Measurements from ENCODE around the gene NRG4.
"Not testable (repeated sequence)": the region's sequence is repeated elsewhere in the genome, so short reads cannot be mapped to it uniquely, and the experiment has no call there.

The NRG4 gene

DNA sequence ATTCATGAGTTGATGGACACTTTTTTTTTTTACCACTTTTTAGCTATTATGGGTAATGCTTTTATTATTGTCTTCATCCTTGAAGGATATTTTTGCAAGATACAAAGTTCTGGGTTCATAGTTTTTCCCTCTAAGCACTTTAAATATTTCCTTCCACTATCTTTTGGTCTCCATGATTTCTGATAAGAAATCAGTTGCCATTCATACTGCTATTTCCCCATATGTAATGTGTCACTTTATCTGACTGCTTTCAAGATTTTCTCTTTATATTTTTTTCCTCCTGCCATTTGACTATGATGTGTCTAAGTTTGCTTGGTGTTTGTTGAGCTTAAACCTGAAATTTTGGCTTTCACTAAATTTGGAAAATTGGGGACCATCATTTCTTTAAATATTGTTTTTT, 19.3 kb downstream of the NRG4 start:
- DNase-seq, result no peak

GRCh38 chr15:75989875-75990274, 22.3 kb downstream of the NRG4 start:
- no peak for DNase-seq

- no peak for DNase-seq
These were observed 23.2 kb downstream of the NRG4 start for GRCh38 chr15:75989045-75989444.

GRCh38 chr15:75985971-75986370, 26.3 kb downstream of the NRG4 start:
- no peak for DNase-seq

- not testable (repeated sequence) for DNase-seq
These were observed 27.5 kb downstream of the NRG4 start for GRCh38 chr15:75984706-75985105.

- DNase-seq, result no peak
These were observed 29.8 kb downstream of the NRG4 start for GRCh38 chr15:75982468-75982867.

GRCh38 chr15:75981149-75981815, 30.9 kb downstream of the NRG4 start:
- DNase-seq, result no peak

- DNase-seq, result not testable (repeated sequence)
These were observed 35.5 kb downstream of the NRG4 start for GRCh38 chr15:75976766-75977165.

- no peak for DNase-seq
These were observed 46.2 kb downstream of the NRG4 start for GRCh38 chr15:75966073-75966472.

GRCh38 chr15:75961331-75961730, 50.9 kb downstream of the NRG4 start:
- DNase-seq, result no peak

DNA sequence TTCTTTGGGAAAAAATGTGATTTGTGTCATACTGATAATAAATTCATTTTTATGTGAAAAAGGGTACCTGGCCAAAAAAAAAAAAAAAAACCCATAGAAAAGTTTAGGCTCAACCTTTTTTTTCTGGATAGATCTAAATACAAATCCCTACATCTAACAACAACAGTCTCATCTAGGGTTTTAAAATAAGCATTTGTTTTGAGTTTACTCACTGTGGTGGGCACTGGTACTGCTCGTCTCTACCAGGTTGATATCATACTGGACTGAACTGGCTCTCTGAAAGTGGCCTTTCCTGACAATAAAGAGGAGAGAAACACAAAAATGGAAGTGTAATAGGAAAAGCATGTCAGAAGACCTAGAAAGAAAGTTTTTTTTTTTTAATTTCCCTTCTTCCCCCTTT, 56.5 kb downstream of the NRG4 start:
- no peak for DNase-seq

DNA sequence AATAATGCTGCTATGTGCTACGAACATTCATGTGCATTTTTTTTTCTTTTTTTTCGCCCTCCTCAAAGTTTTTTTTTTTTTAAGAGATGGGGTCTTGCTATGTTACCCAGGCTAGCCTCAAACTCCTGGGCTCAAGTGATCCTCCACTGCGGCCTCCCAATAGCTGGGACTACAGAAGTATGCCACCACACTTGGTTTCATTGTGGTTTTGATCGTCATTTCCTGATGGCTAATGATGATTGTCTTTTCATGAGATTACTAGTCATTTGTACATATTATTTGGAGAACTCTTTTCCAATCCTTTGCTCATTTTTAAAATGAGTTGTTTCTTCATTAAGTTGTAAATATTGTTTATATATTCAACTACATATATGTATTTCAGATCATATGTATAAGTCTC, 59.7 kb downstream of the NRG4 start:
- no peak for DNase-seq

DNA sequence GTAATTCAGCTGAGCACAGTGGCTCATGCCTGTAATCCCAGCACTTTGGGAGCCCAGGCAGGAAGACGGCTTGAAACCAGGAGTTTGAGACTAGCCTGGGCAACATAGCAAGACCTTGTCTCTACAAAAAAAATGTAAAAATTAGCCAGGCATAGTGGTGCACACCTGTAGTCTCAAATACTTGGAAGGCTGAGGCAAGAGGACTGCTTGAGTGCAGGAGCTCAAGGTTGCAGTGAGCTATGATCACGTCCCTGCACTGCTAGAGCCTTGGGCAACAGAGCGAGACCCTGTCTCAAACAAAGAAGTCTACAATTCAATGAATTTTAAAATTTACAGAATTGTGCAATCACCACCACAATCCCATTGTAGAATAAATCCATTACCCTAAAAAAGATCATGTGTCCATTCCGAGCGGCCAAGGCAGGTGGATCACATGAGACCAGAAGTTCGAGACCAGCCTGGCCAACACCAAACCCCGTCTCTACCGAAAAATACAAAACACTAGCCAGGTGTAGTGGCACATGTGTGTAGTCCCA, 63.4 kb downstream of the NRG4 start:
- DNase-seq, result no peak

DNA sequence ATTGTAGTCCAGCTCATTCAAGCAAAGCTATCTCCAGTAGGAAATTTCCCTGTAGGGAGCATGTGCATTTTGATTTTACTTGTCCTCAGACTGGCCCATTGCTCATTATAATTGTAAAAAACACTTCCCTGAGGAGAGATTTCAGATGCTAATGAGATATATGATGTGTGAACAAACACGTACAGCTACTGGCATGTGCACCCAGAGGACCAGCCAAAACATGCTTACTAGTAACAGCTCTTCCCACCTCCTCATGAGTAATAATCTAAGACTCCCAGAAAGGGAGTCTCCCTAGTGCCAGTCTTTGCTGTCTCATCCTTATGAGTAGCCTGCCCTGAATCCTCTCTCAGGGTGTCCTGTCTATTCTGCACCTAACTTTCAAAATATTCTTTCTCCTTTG, 65.1 kb downstream of the NRG4 start:
- DNase-seq, result no peak

DNA sequence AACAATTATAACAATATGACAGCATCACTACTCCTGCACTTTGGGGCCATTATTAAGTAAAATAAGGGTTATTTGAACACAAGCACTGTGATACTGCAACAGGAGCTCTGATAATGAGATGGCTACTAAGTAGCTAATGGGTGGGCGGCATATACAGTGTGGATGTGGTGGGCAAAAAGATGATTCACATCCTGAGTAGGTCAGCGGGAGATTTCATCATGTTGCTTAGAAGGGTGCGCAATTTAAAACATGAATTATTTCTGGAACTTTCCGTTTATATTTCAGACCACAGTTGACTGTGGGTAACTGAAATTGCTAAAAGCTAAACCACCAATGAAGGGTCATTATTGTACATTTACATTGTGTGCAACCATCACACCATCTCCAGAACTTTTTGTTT, 66.3 kb downstream of the NRG4 start:
- DNase-seq, result no peak

GRCh38 chr15:75943713-75944215, 68.5 kb downstream of the NRG4 start:
- no peak for DNase-seq

DNA sequence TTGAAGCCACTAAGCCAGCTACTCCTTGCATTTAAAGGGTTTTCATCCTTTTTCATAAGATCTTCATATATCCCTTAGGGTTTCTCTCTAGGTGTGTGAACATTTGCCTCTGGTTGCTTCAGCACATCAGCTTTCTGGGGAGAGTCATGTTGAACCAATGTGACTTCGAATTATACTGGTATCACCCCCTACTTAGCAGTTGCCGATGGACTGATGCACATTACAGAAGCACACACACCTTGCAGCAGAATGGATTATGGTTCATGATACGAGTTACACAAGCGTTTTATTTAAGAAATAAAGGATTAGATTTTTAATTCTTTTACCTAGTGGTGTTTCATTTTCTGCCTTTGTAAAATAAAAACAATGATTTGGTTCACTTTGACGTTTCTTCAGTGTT, 69.0 kb downstream of the NRG4 start:
- DNase-seq, result no peak

DNA sequence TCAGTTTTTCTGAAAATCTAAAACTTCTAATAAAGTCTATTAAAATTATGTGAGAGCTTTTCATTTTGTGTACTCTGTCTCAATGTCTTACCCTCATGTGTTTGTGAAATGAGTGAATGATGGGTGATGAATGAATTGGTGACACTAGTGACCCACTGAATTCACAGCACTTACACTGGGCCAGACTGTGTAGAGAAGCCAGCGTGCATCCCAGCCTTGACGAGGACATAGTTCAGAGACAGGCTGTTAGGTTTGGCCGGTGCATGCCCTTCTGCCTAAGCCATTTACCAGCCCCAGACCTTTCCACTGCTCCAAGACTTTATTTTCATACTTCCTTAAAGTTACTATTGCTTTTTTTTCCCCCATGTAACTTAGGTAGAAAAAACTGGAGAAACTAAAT, 69.8 kb downstream of the NRG4 start:
- DNase-seq, result no peak

- DNase-seq, result no peak
These were observed 81.4 kb downstream of the NRG4 start for GRCh38 chr15:75930866-75931265.

GRCh38 chr15:75929799-75930565, 82.2 kb downstream of the NRG4 start:
- DNase-seq, result no peak

GRCh38 chr15:75928680-75929608, 83.3 kb downstream of the NRG4 start:
- DNase-seq, result no peak

- DNase-seq, result no peak
These were observed 84.6 kb downstream of the NRG4 start for GRCh38 chr15:75927601-75928000.

- DNase-seq, result no peak
These were observed 85.3 kb downstream of the NRG4 start for GRCh38 chr15:75926931-75927330.
